WTC11 (cell line): ENCODE data around the gene SPINT2.
"Not testable (repeated sequence)": the region's sequence is repeated elsewhere in the genome, so short reads cannot be mapped to it uniquely, and the experiment has no call there.

Experiments
- CREB1 ChIP-seq: sonication (generic); formaldehyde crosslinking; IDR thresholded peaks from 2 replicates; pipeline ENCODE4 v1.8.0; 2023; ENCODE audit warnings: mild to moderate bottlenecking, missing genetic modification reagents
- CTCF ChIP-seq: fragments of 200-600 bp; IDR thresholded peaks from 2 replicates; pipeline ENCODE4 v1.8.0; 2022; ENCODE audit warnings: antibody characterized with exemption
- NFE2L1 ChIP-seq: sonication (generic); formaldehyde crosslinking; IDR thresholded peaks from 2 replicates; pipeline ENCODE4 v1.8.1; 2023; ENCODE audit warnings: missing genetic modification reagents
- USF1 ChIP-seq: sonication (generic); formaldehyde crosslinking; IDR thresholded peaks from 2 replicates; pipeline ENCODE4 v1.8.0; 2022; ENCODE audit warnings: mild to moderate bottlenecking, missing genetic modification reagents
- USF2 ChIP-seq: sonication (generic); formaldehyde crosslinking; IDR thresholded peaks from 2 replicates; pipeline ENCODE4 v1.8.1; 2023; ENCODE audit warnings: mild to moderate bottlenecking, missing genetic modification reagents, moderate library complexity
- ZNF121 ChIP-seq: sonication (generic); formaldehyde crosslinking; IDR thresholded peaks from 2 replicates; pipeline ENCODE4 v1.8.0; 2023; ENCODE audit warnings: missing genetic modification reagents
- TF ChIP-seq, protein P1 (sequence below): sonication (generic); formaldehyde crosslinking; IDR thresholded peaks from 2 replicates; pipeline ENCODE4 v1.8.1; 2022; ENCODE audit warnings: mild to moderate bottlenecking, moderate library complexity, missing genetic modification reagents

- not testable (repeated sequence) for TF ChIP-seq USF2 (CRISPR knock-in tag); ZNF121; CREB1; CTCF; NFE2L1 (CRISPR knock-in tag); USF1
- TF ChIP-seq, protein P1, sequence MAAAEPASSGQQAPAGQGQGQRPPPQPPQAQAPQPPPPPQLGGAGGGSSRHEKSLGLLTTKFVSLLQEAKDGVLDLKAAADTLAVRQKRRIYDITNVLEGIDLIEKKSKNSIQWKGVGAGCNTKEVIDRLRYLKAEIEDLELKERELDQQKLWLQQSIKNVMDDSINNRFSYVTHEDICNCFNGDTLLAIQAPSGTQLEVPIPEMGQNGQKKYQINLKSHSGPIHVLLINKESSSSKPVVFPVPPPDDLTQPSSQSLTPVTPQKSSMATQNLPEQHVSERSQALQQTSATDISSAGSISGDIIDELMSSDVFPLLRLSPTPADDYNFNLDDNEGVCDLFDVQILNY: not testable (repeated sequence)
Observed at GRCh38 chr19:38230506-38231133, 33.8 kb upstream of the SPINT2 start.
